ENCODE measurements around the gene DHCR24. TPM values are rescaled to one million over a fixed set of nuclear protein-coding genes. Genes with fewer than 3 reads are reported as not detected.
A peak's percentile ranks its signal among the peaks of the same experiment; 100 is the strongest.
"Not testable (repeated sequence)": the region's sequence is repeated elsewhere in the genome, so short reads cannot be mapped to it uniquely, and the experiment has no call there.

DHCR24 gene, protein sequence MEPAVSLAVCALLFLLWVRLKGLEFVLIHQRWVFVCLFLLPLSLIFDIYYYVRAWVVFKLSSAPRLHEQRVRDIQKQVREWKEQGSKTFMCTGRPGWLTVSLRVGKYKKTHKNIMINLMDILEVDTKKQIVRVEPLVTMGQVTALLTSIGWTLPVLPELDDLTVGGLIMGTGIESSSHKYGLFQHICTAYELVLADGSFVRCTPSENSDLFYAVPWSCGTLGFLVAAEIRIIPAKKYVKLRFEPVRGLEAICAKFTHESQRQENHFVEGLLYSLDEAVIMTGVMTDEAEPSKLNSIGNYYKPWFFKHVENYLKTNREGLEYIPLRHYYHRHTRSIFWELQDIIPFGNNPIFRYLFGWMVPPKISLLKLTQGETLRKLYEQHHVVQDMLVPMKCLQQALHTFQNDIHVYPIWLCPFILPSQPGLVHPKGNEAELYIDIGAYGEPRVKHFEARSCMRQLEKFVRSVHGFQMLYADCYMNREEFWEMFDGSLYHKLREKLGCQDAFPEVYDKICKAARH
- 10 to 100 TPM; 23.6 to 32.3 TPM for total RNA-seq

DNA sequence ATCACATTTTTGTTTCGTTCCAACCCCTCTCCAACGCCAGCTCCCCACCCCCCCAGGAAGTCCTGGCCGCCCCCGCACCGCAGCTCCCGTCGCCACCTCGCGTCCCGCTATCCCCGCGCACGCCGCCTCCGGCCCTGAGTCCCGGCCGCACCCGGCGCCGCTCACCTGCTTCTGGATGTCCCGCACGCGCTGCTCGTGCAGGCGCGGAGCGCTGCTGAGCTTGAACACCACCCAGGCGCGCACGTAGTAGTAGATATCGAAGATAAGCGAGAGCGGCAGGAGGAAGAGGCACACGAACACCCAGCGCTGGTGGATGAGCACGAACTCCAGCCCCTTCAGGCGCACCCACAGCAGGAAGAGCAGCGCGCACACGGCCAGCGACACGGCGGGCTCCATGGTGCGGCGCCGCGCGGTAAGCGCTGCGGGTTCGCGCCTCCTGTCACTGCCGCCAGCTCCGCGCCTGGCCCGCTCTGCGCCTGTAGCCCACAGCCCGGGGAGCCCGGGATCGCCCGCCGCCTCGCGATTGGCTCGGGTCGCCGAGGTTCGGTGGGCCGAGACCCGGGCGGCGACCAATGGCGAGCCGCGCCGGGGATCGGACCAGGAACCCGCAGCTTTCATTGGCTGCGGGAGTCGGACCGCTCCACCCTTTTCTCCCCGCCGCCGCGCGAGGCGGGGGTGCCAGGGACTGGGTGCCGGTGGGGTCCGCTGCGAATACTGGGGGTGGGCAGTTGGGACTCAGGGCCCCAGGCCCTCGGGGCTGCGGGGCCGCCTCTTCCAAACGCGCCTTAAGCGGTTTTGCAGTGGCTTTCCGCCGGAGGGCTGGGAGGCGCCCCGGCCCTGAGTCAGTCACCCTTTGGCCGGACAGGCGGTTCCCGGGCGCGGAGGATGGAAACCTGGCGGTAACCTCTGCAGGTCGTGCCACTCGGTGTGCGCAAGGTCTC is at the start of gene DHCR24:
Gene DHCR24, minus strand, starts transcription at position 472 of the 941 bp plus-strand sequence. Its CDS starts 76 bp downstream, at position 396.
- H3K9me3 ChIP-seq, result no peaks in the 10 kb centered on the region
- peak within 1 kb of the TSS in 3 of 4 donors; percentile 60 to 83 (median 68) for H3K27ac ChIP-seq
- peaks cover 46% of the 10 kb centered on the region for H3K4me1 ChIP-seq
- H3K4me3 ChIP-seq, result peak within 1 kb of the TSS; percentile 63 to 77
- 0 to 1% methylated on average over 28 to 82 of the region's 109 CpGs for WGBS, 2 donors
- no peaks in the 10 kb centered on the region for H3K36me3 ChIP-seq (replicated peaks in 1 of 2; ENCODE audit: insufficient read depth in 1 of 2, low read depth in 2 of 2)
- H3K27me3 ChIP-seq, result no peaks in the 10 kb centered on the region
- peak; percentile 89 for ATAC-seq
- peak; percentile 37 to 64 (median 58) for TF ChIP-seq POLR2A (IDR thresholded peaks at IDR 0.05)
- TF ChIP-seq, protein P1, sequence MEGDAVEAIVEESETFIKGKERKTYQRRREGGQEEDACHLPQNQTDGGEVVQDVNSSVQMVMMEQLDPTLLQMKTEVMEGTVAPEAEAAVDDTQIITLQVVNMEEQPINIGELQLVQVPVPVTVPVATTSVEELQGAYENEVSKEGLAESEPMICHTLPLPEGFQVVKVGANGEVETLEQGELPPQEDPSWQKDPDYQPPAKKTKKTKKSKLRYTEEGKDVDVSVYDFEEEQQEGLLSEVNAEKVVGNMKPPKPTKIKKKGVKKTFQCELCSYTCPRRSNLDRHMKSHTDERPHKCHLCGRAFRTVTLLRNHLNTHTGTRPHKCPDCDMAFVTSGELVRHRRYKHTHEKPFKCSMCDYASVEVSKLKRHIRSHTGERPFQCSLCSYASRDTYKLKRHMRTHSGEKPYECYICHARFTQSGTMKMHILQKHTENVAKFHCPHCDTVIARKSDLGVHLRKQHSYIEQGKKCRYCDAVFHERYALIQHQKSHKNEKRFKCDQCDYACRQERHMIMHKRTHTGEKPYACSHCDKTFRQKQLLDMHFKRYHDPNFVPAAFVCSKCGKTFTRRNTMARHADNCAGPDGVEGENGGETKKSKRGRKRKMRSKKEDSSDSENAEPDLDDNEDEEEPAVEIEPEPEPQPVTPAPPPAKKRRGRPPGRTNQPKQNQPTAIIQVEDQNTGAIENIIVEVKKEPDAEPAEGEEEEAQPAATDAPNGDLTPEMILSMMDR (IDR thresholded peaks at IDR 0.05), result no peak
- peak; percentile 80 to 91 (median 82) for DNase-seq
- intact Hi-C loops (cut with DNase I), result no loop called here

DNA sequence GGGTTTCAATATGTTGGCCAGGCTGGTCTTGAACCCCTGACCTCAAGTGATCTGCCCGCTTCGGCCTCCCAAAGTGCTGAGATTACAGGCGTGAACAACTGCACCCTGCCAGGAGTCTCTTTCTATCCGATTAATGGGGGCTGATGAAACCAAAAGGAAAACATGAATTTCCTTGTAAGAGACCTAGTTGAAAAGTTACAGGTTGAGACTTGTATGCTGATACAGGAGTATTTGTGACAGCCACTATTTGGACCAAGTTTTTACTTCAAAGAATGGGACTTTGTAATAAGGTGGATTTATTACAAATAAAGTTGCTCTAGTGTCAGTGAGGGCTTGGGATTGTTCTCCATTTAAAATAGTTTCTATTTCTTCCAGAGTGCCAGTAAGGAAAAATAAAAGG is 49.8 kb upstream of the DHCR24 start:
- DNase-seq (no peak), ATAC-seq (no peak)
- 86 to 87% methylated on average over 4 of the region's 4 CpGs for WGBS, 2 donors
- Histone ChIP-seq H3K9me3 (no peaks in the 10 kb centered on the region), H3K4me1 (no peaks in the 10 kb centered on the region), H3K27ac (no peak overlapping the region), H3K27me3 (no peaks in the 10 kb centered on the region), H3K36me3 (replicated peaks in 1 of 2; ENCODE audit: insufficient read depth in 1 of 2, low read depth in 2 of 2) (no peaks in the 10 kb centered on the region), H3K4me3 (no peak overlapping the region)
- no peak for TF ChIP-seq POLR2A (IDR thresholded peaks at IDR 0.05)
- TF ChIP-seq, protein P1 (IDR thresholded peaks at IDR 0.05), result no peak
- intact Hi-C loops (cut with DNase I), result no loop called here

DNA sequence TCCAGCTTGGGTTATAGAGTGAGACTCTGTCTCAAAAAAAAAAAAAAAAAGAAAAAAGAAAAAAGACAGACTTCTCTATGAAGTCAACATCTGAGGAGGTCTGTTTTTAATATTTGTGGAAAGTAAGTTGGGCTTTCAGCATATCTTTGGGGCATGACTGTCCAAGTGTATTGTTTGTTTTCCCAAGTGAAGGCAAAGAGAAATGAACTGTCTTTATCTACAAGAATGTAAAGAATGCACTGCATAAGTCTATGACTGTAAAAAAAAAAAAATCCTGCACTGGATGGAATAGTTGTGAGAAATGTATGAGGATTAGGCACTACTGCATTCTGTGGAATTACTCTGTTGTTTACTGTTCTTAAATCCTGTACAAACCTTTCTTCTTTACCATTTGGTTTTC is 47.9 kb upstream of the DHCR24 start:
- Histone ChIP-seq H3K4me3 (no peak overlapping the region), H3K36me3 (replicated peaks in 1 of 2; ENCODE audit: insufficient read depth in 1 of 2, low read depth in 2 of 2) (no peaks in the 10 kb centered on the region), H3K4me1 (no peaks in the 10 kb centered on the region), H3K27me3 (no peaks in the 10 kb centered on the region), H3K27ac (no peak overlapping the region), H3K9me3 (no peaks in the 10 kb centered on the region)
- TF ChIP-seq POLR2A (IDR thresholded peaks at IDR 0.05), result no peak
- TF ChIP-seq, protein P1 (IDR thresholded peaks at IDR 0.05), result no peak
- intact Hi-C loops (cut with DNase I), result no loop called here
- ATAC-seq (no peak), DNase-seq (no peak)

DNA sequence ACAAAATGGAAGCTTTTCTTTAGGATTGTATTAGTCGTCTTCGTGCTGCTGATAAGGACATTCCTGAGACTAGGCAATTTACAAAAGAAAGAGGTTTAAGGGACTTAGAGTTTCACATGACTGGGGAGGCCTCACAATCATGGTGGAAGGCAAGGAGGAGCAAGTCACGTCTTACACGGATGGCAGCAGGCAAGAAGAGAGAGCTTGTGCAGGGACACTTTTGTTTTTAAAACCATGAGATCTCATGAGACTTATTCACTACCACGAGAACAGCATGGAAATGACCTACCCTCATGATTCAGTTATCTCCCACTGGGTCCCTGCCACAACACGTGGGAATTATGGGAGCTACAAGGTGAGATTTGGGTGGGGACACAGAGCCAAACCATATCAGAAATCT is 47.1 kb upstream of the DHCR24 start:
- H3K9me3 ChIP-seq; H3K27ac ChIP-seq; H3K27me3 ChIP-seq; DNase-seq; H3K4me1 ChIP-seq; H3K36me3 ChIP-seq (replicated peaks in 1 of 2; ENCODE audit: insufficient read depth in 1 of 2, low read depth in 2 of 2); H3K4me3 ChIP-seq; ATAC-seq; intact Hi-C loops (cut with DNase I): not testable (repeated sequence)
- 81 to 92% methylated on average over 6 of the region's 6 CpGs for WGBS, 2 donors

DNA sequence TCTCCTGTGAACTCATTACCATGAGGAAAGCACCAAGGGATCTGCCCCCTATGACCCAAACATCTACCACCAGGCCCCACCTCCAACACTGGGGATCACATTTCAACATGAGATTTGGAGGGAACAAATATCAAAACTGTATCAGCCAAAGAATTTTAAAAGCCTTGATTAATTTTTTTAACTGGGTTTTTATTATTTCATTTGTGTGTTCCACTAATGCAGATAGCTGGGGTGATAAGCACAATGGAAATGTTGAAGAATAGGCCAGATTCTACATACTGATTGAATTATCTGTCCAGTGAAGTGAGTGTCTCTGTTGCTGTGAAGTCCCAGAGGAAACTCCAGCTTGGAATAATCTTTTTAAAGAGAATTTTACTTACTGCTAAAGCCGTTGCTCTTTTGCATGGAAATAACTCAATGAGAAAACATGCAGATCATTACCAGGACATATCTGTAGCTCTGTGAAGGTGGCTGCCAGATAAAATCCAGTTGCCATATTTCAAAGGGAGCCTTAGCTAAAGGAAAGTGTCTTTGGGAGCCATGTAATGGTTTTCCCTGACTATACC is 44.4 kb upstream of the DHCR24 start:
- Histone ChIP-seq H3K9me3 (no peaks in the 10 kb centered on the region), H3K4me3 (no peak overlapping the region), H3K36me3 (replicated peaks in 1 of 2; ENCODE audit: insufficient read depth in 1 of 2, low read depth in 2 of 2) (no peaks in the 10 kb centered on the region), H3K27ac (no peak overlapping the region), H3K4me1 (no peaks in the 10 kb centered on the region), H3K27me3 (no peaks in the 10 kb centered on the region)
- ATAC-seq, result no peak
- intact Hi-C loops (cut with DNase I), result no loop called here
- 82 to 91% methylated on average over 1 of the region's 1 CpG for WGBS, 2 donors
- no peak for DNase-seq
- TF ChIP-seq, protein P1 (IDR thresholded peaks at IDR 0.05), result no peak

Data from body of pancreas (tissue), 4 donors.